Astrocyte (in vitro differentiated cells and primary cell): Measurements from ENCODE around the gene GPRC5B. TPM values are rescaled to one million over a fixed set of nuclear protein-coding genes. Genes with fewer than 3 reads are reported as not detected.

Experiments
- DNase-seq: peaks from one replicate; pipeline ENCODE4 v3.0.0-alpha.2; 2010; ENCODE audit warnings: low read depth
- FAIRE-seq: peaks from 2 replicates; lab custom pipeline; 2011; peaks lifted over from hg19 to GRCh38; lab: Jason Lieb, UNC
- H2AFZ ChIP-seq: 2 replicates; pipeline ENCODE4 v1.6.0; 2012; ENCODE audit warnings: low read depth, low read length, inconsistent platforms
- H3K27ac ChIP-seq: 2 replicates; pipeline ENCODE4 v1.5.1; 2011; ENCODE audit warnings: low read depth, low read length, inconsistent platforms
- H3K27me3 ChIP-seq: 2 replicates; pipeline ENCODE4 v1.6.0; 2011; ENCODE audit warnings: low read length, inconsistent platforms; ENCODE audit not compliant: insufficient read depth
- H3K36me3 ChIP-seq: 2 replicates; pipeline ENCODE4 v1.5.1; 2011; ENCODE audit warnings: low read length, inconsistent platforms; ENCODE audit not compliant: insufficient read depth
- H3K4me1 ChIP-seq: 2 replicates; pipeline ENCODE4 v1.5.1; 2011; ENCODE audit warnings: low read length, inconsistent platforms; ENCODE audit not compliant: insufficient read depth
- H3K4me2 ChIP-seq: 2 replicates; pipeline ENCODE4 v1.6.0; 2012; ENCODE audit warnings: low read length, inconsistent platforms
- H3K4me3 ChIP-seq: 2 replicates; pipeline ENCODE4 v1.5.1; 2011; ENCODE audit warnings: low read depth, mild to moderate bottlenecking, low read length, inconsistent platforms; ENCODE audit not compliant: insufficient read depth
- H3K79me2 ChIP-seq: 2 replicates; pipeline ENCODE4 v1.6.0; 2012; ENCODE audit warnings: mild to moderate bottlenecking, low read length, inconsistent platforms; ENCODE audit not compliant: insufficient read depth
- H3K9ac ChIP-seq: 2 replicates; pipeline ENCODE4 v1.6.0; 2012; ENCODE audit warnings: mild to moderate bottlenecking, low read length, inconsistent platforms
- H3K9me3 ChIP-seq: 2 replicates; pipeline ENCODE4 v1.5.1; 2012; ENCODE audit warnings: low read depth, mild to moderate bottlenecking, low read length, inconsistent platforms; ENCODE audit not compliant: insufficient read depth
- H4K20me1 ChIP-seq: 2 replicates; pipeline ENCODE4 v1.6.0; 2012; ENCODE audit warnings: low read length, inconsistent platforms; ENCODE audit not compliant: insufficient read depth
- H3K27ac Mint-ChIP-seq: one replicate; pipeline ENCODE4 v1.8.0; 2021; ENCODE audit warnings: mild to moderate bottlenecking, mixed read lengths; ENCODE audit not compliant: unreplicated experiment
- H3K27me3 Mint-ChIP-seq: one replicate; pipeline ENCODE4 v1.8.0; 2021; ENCODE audit warnings: low read depth, mixed read lengths; ENCODE audit not compliant: unreplicated experiment
- H3K36me3 Mint-ChIP-seq: one replicate; pipeline ENCODE4 v1.8.0; 2021; ENCODE audit warnings: low read depth, mixed read lengths; ENCODE audit not compliant: unreplicated experiment
- H3K4me1 Mint-ChIP-seq: one replicate; pipeline ENCODE4 v1.8.0; 2021; ENCODE audit warnings: low read depth, mixed read lengths; ENCODE audit not compliant: unreplicated experiment
- H3K4me3 Mint-ChIP-seq: one replicate; pipeline ENCODE4 v1.8.0; 2021; ENCODE audit warnings: mild to moderate bottlenecking, moderate library complexity, mixed read lengths; ENCODE audit not compliant: unreplicated experiment
- H3K9me3 Mint-ChIP-seq: one replicate; pipeline ENCODE4 v1.8.0; 2021; ENCODE audit warnings: mild to moderate bottlenecking, mixed read lengths; ENCODE audit not compliant: unreplicated experiment
- CTCF ChIP-seq: IDR thresholded peaks from 2 replicates; pipeline ENCODE4 v1.5.1; 2011; ENCODE audit warnings: low read depth, mild to moderate bottlenecking, inconsistent platforms, low read length, moderate library complexity; ENCODE audit not compliant: insufficient read depth
- EZH2 ChIP-seq: IDR thresholded peaks from 2 replicates; pipeline ENCODE4 v1.6.1; 2012; ENCODE audit warnings: mild to moderate bottlenecking, low read length, inconsistent platforms; ENCODE audit not compliant: insufficient read depth
- total RNA-seq: library from RNA; stranded (reverse); gene quantifications from 2 replicates; pipeline ENCODE4 v1.2.1, GENCODE V29; 2021

The GPRC5B gene
- total RNA-seq, 1 donor from 2014 or later = 9.3 TPM

DNA sequence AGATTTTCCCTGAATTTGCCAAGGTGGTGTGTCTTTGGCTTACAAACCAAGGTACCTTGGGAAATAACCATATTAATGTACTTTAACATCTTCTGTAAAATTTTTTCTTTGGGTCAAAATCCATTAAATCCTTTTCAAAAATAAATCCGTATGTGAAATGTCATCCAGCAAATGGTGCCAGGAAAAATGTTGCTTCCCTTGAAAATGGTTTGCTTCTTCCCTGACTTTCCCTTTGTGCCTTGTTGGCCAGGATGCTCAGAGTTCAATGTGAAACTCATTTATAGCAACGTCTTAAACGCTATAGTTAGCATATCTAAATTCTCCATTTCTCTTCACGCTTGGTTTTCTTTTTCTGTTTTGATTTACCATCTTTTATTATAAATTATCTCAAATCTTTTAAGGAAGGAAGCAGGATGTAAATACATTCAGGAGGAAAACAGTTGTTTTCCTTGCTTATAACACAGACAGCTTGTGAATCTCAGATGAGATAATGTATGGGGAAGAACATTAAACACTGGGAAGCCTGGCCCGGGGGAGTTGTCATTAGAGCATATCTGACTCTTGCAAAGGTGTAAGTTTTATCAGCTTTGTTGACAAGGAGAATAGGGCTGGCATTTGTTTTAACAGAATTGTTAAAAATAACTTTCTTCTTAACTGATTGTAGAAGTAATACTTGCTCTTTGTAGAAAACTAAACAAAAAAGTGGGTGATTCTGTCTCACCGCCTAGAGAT is 42.1 kb downstream of the GPRC5B start:
- H3K9me3 ChIP-seq = no peaks in the 10 kb centered on the region
- peak overlapping the region; percentile 19 for H3K27ac Mint-ChIP-seq
- no peaks in the 10 kb centered on the region for H3K27me3 ChIP-seq
- H3K4me3 Mint-ChIP-seq = no peak overlapping the region
- H3K79me2 ChIP-seq = no peaks in the 10 kb centered on the region
- TF ChIP-seq CTCF = no peak
- peaks cover 13% of the 10 kb centered on the region for H3K4me1 Mint-ChIP-seq
- H2AFZ ChIP-seq = no peak overlapping the region
- H3K9ac ChIP-seq = no peak overlapping the region
- H3K36me3 ChIP-seq = no peaks in the 10 kb centered on the region
- DNase-seq (no peak), FAIRE-seq (no peak)
- no peaks in the 10 kb centered on the region for H3K36me3 Mint-ChIP-seq
- H3K4me1 ChIP-seq = no peaks in the 10 kb centered on the region
- no peak overlapping the region for H3K27ac ChIP-seq
- H3K4me2 ChIP-seq = no peak overlapping the region
- H3K27me3 Mint-ChIP-seq = no peaks in the 10 kb centered on the region
- peaks cover 3% of the 10 kb centered on the region for H3K9me3 Mint-ChIP-seq
- H4K20me1 ChIP-seq = no peaks in the 10 kb centered on the region
- no peak overlapping the region for H3K4me3 ChIP-seq

- no peaks in the 10 kb centered on the region for H3K27me3 Mint-ChIP-seq
- H3K4me1 Mint-ChIP-seq = peaks cover 20% of the 10 kb centered on the region
- no peak overlapping the region for H3K4me3 Mint-ChIP-seq
- Histone ChIP-seq H3K79me2 (no peaks in the 10 kb centered on the region), H3K27me3 (no peaks in the 10 kb centered on the region), H3K9ac (no peak overlapping the region), H3K4me2 (no peak overlapping the region), H4K20me1 (no peaks in the 10 kb centered on the region), H3K36me3 (no peaks in the 10 kb centered on the region), H3K9me3 (no peaks in the 10 kb centered on the region), H3K27ac (no peak overlapping the region), H3K4me3 (no peak overlapping the region), H2AFZ (no peak overlapping the region), H3K4me1 (peaks cover 3% of the 10 kb centered on the region)
- no peak for DNase-seq
- no peak for TF ChIP-seq CTCF
- no peak for TF ChIP-seq EZH2
- no peak for FAIRE-seq
- no peaks in the 10 kb centered on the region for H3K36me3 Mint-ChIP-seq
- no peak overlapping the region for H3K27ac Mint-ChIP-seq
- peaks cover 3% of the 10 kb centered on the region for H3K9me3 Mint-ChIP-seq
Measured at GRCh38 chr16:19841184-19841583, 43.5 kb downstream of the GPRC5B start.

DNA sequence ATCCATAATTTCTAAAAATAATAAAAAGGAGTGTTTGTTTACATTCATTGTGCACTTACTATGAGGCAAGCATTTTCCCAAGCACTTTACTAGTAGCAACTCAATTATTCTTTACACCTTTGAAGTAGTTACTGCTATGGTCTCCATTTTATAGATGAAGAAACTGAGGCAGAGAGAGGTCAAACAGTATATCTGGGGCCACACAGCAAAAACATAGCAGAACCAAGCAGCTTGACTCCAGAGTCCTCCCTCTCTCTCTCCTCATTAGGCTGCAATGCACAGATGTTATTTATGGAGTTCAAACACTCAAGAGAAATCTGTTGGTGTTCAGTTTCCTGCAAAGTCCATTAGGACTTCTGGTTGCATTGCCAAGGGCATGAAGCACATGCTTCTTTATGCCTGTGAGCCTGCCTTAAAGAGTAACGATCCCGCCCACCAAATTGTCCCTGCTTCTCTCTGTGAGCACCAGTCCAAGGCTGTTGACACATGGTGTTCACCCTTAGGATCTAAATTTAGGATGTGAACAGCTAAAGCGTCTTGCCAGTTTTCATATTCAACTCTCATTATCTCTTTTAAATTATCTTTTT is 44.0 kb downstream of the GPRC5B start:
- peaks cover 23% of the 10 kb centered on the region for H3K4me1 Mint-ChIP-seq
- Histone ChIP-seq H2AFZ (no peak overlapping the region), H3K4me1 (peaks cover 7% of the 10 kb centered on the region), H3K27ac (no peak overlapping the region), H3K4me2 (no peak overlapping the region), H3K9me3 (no peaks in the 10 kb centered on the region), H3K36me3 (no peaks in the 10 kb centered on the region), H3K27me3 (no peaks in the 10 kb centered on the region), H3K4me3 (no peak overlapping the region), H3K79me2 (no peaks in the 10 kb centered on the region), H4K20me1 (no peaks in the 10 kb centered on the region), H3K9ac (no peak overlapping the region)
- H3K27ac Mint-ChIP-seq = no peak overlapping the region
- no peak overlapping the region for H3K4me3 Mint-ChIP-seq
- DNase-seq = no peak
- TF ChIP-seq EZH2 = no peak
- H3K9me3 Mint-ChIP-seq = peaks cover 3% of the 10 kb centered on the region
- FAIRE-seq = no peak
- H3K27me3 Mint-ChIP-seq = no peaks in the 10 kb centered on the region
- H3K36me3 Mint-ChIP-seq = no peaks in the 10 kb centered on the region
